ENCODE measurements around the gene RNF150. TPM values are rescaled to one million over a fixed set of nuclear protein-coding genes. Genes with fewer than 3 reads are reported as not detected.

RNF150 gene
- total and polyA plus RNA-seq, 4 donors = 0.27 to 1.4 (median 0.81) TPM

DNA sequence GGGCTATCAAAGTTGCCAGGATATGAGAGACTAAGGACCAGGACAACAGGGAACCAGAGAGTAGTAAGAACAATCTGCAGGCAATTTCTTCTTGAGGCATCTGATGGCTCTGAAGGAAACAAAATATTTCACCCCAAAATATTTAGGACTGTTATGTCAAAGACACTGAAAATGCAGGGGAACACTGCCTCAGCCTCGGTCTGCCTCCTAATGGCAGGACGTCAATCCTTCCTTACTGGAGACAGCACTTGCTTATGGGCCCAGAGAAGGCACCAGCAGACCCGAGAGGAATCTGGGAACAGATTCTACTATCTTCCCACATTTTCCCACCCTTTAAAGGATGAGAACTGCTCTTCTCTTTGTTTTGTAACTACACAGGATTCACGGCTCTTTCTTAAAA lies 23.3 kb downstream of the RNF150 start:
- WGBS = 68% methylated on average over 4 of the region's 4 CpGs
- TF ChIP-seq NR2F2 (IDR thresholded peaks at IDR 0.05) (no peak), FOXA1 (IDR thresholded peaks at IDR 0.05) (no peak), TAF1 (conservative IDR thresholded peaks at IDR 0.05) (no peak), RAD21 (IDR thresholded peaks at IDR 0.05) (no peak), JUND (IDR thresholded peaks at IDR 0.05) (no peak), MAX (IDR thresholded peaks at IDR 0.05) (no peak), HNF4G (IDR thresholded peaks at IDR 0.05) (no peak), EGR1 (IDR thresholded peaks at IDR 0.05; ENCODE audit: low read depth in 2 of 2) (no peak)
- TF ChIP-seq, protein P1, sequence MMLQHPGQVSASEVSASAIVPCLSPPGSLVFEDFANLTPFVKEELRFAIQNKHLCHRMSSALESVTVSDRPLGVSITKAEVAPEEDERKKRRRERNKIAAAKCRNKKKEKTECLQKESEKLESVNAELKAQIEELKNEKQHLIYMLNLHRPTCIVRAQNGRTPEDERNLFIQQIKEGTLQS (IDR thresholded peaks at IDR 0.05) = no peak
- no peaks in the 10 kb centered on the region for H3K9me3 ChIP-seq (ENCODE audit: control insufficient read depth in 4 of 4, low read length in 3 of 4)

GRCh38 chr4:141107927-141108326 lies 25.3 kb downstream of the RNF150 start:
- no peaks in the 10 kb centered on the region for H3K36me3 ChIP-seq (ENCODE audit: control insufficient read depth in 4 of 4, insufficient read depth in 3 of 4, low read depth in 1 of 4, low read length in 3 of 4)
- TF ChIP-seq RAD21 (IDR thresholded peaks at IDR 0.05) (no peak), GABPA (IDR thresholded peaks at IDR 0.05 in 1 of 2, conservative IDR thresholded peaks at IDR 0.05 in 1 of 2) (no peak), EGR1 (IDR thresholded peaks at IDR 0.05; ENCODE audit: low read depth in 2 of 2) (no peak), MAX (IDR thresholded peaks at IDR 0.05) (no peak), RXRA (IDR thresholded peaks at IDR 0.05) (no peak), YY1 (IDR thresholded peaks at IDR 0.05) (no peak), NR2F2 (IDR thresholded peaks at IDR 0.05) (no peak), REST (IDR thresholded peaks at IDR 0.05) (no peak), FOXA1 (IDR thresholded peaks at IDR 0.05) (no peak), HNF4G (IDR thresholded peaks at IDR 0.05) (no peak), ZBTB33 (IDR thresholded peaks at IDR 0.05) (no peak), TAF1 (conservative IDR thresholded peaks at IDR 0.05) (no peak), JUND (IDR thresholded peaks at IDR 0.05) (no peak), HNF4A (conservative IDR thresholded peaks at IDR 0.05) (no peak), FOXA2 (IDR thresholded peaks at IDR 0.05) (no peak), SP1 (IDR thresholded peaks at IDR 0.05) (no peak)
- TF ChIP-seq, protein P1 (IDR thresholded peaks at IDR 0.05) = no peak
- TF ChIP-seq, protein P2, sequence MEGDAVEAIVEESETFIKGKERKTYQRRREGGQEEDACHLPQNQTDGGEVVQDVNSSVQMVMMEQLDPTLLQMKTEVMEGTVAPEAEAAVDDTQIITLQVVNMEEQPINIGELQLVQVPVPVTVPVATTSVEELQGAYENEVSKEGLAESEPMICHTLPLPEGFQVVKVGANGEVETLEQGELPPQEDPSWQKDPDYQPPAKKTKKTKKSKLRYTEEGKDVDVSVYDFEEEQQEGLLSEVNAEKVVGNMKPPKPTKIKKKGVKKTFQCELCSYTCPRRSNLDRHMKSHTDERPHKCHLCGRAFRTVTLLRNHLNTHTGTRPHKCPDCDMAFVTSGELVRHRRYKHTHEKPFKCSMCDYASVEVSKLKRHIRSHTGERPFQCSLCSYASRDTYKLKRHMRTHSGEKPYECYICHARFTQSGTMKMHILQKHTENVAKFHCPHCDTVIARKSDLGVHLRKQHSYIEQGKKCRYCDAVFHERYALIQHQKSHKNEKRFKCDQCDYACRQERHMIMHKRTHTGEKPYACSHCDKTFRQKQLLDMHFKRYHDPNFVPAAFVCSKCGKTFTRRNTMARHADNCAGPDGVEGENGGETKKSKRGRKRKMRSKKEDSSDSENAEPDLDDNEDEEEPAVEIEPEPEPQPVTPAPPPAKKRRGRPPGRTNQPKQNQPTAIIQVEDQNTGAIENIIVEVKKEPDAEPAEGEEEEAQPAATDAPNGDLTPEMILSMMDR (IDR thresholded peaks at IDR 0.05; ENCODE audit: low read depth, low read length, missing input control) = no peak
- no peak overlapping the region for H3K9ac ChIP-seq (ENCODE audit: low read depth in 1 of 2, low read length in 2 of 2)
- no peak overlapping the region for H3K27ac ChIP-seq (ENCODE audit: low read depth in 1 of 2, low read length in 2 of 2)
- WGBS = 88% methylated on average over 3 of the region's 3 CpGs
- no peaks in the 10 kb centered on the region for H3K27me3 ChIP-seq (ENCODE audit: control insufficient read depth in 4 of 4, insufficient read depth in 4 of 4, low read length in 3 of 4)
- DNase-seq (ENCODE audit: low spot score) = no peak
- H3K9me3 ChIP-seq (ENCODE audit: control insufficient read depth in 4 of 4, low read length in 3 of 4) = no peaks in the 10 kb centered on the region
- no peaks in the 10 kb centered on the region for H3K4me1 ChIP-seq (ENCODE audit: control insufficient read depth in 4 of 4, insufficient read depth in 4 of 4, low read length in 3 of 4)
- H3K4me3 ChIP-seq (ENCODE audit: low read depth in 1 of 3, low read length in 3 of 3) = no peak overlapping the region

More for the DNA sequence above, 23.3 kb downstream of the RNF150 start:
- DNase-seq (ENCODE audit: low spot score) = no peak
- H3K27ac ChIP-seq (ENCODE audit: low read depth in 1 of 2, low read length in 2 of 2) = no peak overlapping the region
- no peak overlapping the region for H3K4me3 ChIP-seq (ENCODE audit: low read depth in 1 of 3, low read length in 3 of 3)
- H3K36me3 ChIP-seq (ENCODE audit: control insufficient read depth in 4 of 4, insufficient read depth in 3 of 4, low read depth in 1 of 4, low read length in 3 of 4) = no peaks in the 10 kb centered on the region
- H3K4me1 ChIP-seq (ENCODE audit: control insufficient read depth in 4 of 4, insufficient read depth in 4 of 4, low read length in 3 of 4) = no peaks in the 10 kb centered on the region
- no peaks in the 10 kb centered on the region for H3K27me3 ChIP-seq (ENCODE audit: control insufficient read depth in 4 of 4, insufficient read depth in 4 of 4, low read length in 3 of 4)
- no peak overlapping the region for H3K9ac ChIP-seq (ENCODE audit: low read depth in 1 of 2, low read length in 2 of 2)
